ENCODE results near the gene LILRB5.

DNA sequence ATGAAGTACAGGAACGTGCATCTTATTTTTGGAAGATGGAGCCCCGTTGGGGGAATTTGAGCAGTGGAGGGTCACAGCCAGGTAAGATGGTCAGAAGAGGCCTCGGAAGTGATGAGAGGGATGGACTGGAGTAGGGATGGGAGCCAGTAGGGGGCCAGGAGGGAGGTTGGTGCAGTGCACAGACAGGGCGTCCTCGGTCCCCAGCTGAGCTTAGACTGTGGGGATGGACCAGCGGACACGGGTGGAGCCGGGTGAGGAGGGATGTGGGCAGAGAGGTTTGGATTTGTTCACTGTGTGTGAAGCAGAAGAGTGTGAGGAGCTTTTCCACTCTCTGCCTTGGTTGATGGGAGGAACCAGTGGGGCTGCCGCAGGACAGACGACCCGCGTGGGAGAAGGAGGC lies 45.8 kb downstream of the LILRB5 start:
- no peak for TF ChIP-seq POLR2AphosphoS5 (IDR thresholded peaks at IDR 0.05)
- no peak for TF ChIP-seq POLR2A (IDR thresholded peaks at IDR 0.05)
- TF ChIP-seq, protein P1, sequence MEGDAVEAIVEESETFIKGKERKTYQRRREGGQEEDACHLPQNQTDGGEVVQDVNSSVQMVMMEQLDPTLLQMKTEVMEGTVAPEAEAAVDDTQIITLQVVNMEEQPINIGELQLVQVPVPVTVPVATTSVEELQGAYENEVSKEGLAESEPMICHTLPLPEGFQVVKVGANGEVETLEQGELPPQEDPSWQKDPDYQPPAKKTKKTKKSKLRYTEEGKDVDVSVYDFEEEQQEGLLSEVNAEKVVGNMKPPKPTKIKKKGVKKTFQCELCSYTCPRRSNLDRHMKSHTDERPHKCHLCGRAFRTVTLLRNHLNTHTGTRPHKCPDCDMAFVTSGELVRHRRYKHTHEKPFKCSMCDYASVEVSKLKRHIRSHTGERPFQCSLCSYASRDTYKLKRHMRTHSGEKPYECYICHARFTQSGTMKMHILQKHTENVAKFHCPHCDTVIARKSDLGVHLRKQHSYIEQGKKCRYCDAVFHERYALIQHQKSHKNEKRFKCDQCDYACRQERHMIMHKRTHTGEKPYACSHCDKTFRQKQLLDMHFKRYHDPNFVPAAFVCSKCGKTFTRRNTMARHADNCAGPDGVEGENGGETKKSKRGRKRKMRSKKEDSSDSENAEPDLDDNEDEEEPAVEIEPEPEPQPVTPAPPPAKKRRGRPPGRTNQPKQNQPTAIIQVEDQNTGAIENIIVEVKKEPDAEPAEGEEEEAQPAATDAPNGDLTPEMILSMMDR (IDR thresholded peaks at IDR 0.05): no peak
- TF ChIP-seq EP300 (IDR thresholded peaks at IDR 0.05): no peak
